Adrenal gland (tissue), 12 donors: ENCODE results near the gene CCDC81. TPM values are rescaled to one million over a fixed set of nuclear protein-coding genes. Genes with fewer than 3 reads are reported as not detected.

Source experiments
- DNase-seq, 7 donors: peaks; one replicate each; pipeline ENCODE4 v3.0.0-alpha.2; 2019 to 2020
- H3K27ac ChIP-seq, 5 donors: fragments of 200-600 bp; sonication (generic) in 4 of 5; 1 replicate in 3 of 5; 2 replicates in 2 of 5; pipeline versions ENCODE4 v1.5.1 to v1.8.0; 2016 to 2020; ENCODE audit warnings: mild to moderate bottlenecking in 1 of 5
- H3K27me3 ChIP-seq: fragments of 200-600 bp; 2 replicates; pipeline ENCODE4 v1.8.0; 2021
- H3K36me3 ChIP-seq, 2 donors: fragments of 200-600 bp; replicated peaks in 1 of 2; 1 replicate in 1 of 2; 2 replicates in 1 of 2; pipeline versions ENCODE4 v1.5.1 to v1.8.0; 2018 to 2022
- H3K4me1 ChIP-seq, 2 donors: fragments of 200-600 bp; replicated peaks in 1 of 2; 1 replicate in 1 of 2; 2 replicates in 1 of 2; pipeline versions ENCODE4 v1.5.1 to v1.8.0; 2018 to 2021
- H3K4me3 ChIP-seq, 4 donors: fragments of 200-600 bp; sonication (generic) in 3 of 4; one replicate each; pipeline ENCODE4 v1.5.1; 2016 to 2018
- H3K9me3 ChIP-seq, 3 donors: fragments of 200-600 bp; sonication (generic) in 1 of 3; replicated peaks in 1 of 3; 1 replicate in 2 of 3; 2 replicates in 1 of 3; pipeline versions ENCODE4 v1.5.1 to v1.8.0; 2016 to 2021
- CTCF ChIP-seq, 6 experiments: fragments of 450-650 bp in 4 of 6; fragments of 200-600 bp in 2 of 6; sonication (generic) in 1 of 6; IDR thresholded peaks; 1 replicate in 5 of 6; 2 replicates in 1 of 6; pipeline versions ENCODE4 v1.5.1 to v1.8.0; 2016 to 2021; ENCODE audit warnings: antibody characterized with exemption in 6 of 6, mild to moderate bottlenecking in 2 of 6, moderate library complexity in 1 of 6
- POLR2A ChIP-seq, 2 donors: fragments of 450-650 bp; IDR thresholded peaks; one replicate each; pipeline ENCODE4 v1.6.1; 2017; ENCODE audit warnings: antibody characterized with exemption in 2 of 2, mild to moderate bottlenecking in 2 of 2, moderate library complexity in 1 of 2
- WGBS, 4 donors: extraction: QIAGEN DNeasy Blood & Tissue Kit in 2 of 4; methylation state at CpG; one replicate each; pipeline versions ENCODE4 v1.1.5 to v1.1.7; 2013 to 2017; 5-methylcytosine and 5-hydroxymethylcytosine counted together
- intact Hi-C, 2 donors: fragments of 100-400 bp; cut with DNase I; formaldehyde crosslinking; loops; one replicate each; pipeline versions ENCODE4 v1.14.1 to v1.15.0; 2022 to 2023
- polyA plus RNA-seq, 3 donors: library from polyadenylated mRNA; stranded (reverse); fragments of 200-250 nt in 2 of 3; fragments of 350-450 nt in 1 of 3; fragmentation: Illumina TruSeq in 1 of 3; extraction: RNeasy Lipid Tissue Mini Kit (QIAGEN cat#74804) in 1 of 3; gene quantifications; one replicate each; pipeline ENCODE4 v1.2.3, GENCODE V29; 2013 to 2014
- total RNA-seq, 9 donors: library from RNA; depleted of rRNA in 4 of 9; stranded (reverse); fragments of >200 nt in 4 of 9; fragments of 120-200 nt in 1 of 9; fragmentation: NEBNext Ultra II Directional in 1 of 9; extraction: Animal tissue kit (Norgen Biotek cat#: 25700) in 1 of 9; gene quantifications; one replicate each; pipeline versions ENCODE4 v1.1.0 to v1.2.4, GENCODE V29; 2013 to 2023
- donor health status: healthy with polysubstance abuse.
- donor health status: Bipolar disorder and iron deficiency.
- donor health status: DM: yes; HTN: yes; CAD: no.
- donor health status: DM: no; HTN: no; CAD: no.
- donor health status: DM: no; HTN: no; CAD: no.
- donor health status: DM: yes; HTN: yes; CAD: no.

The CCDC81 gene
- total and polyA plus RNA-seq, 12 donors: 0.18 to 3.0 (median 0.69) TPM; not detected in 2

- H3K4me3 ChIP-seq: no peak overlapping the region
- no peak overlapping the region for H3K27ac ChIP-seq
- H3K36me3 ChIP-seq: no peaks in the 10 kb centered on the region
- intact Hi-C loops: no loop called here
- H3K4me1 ChIP-seq: peaks cover 0 to 6% of the 10 kb centered on the region in 2 donors
- no peak for TF ChIP-seq CTCF (IDR thresholded peaks at IDR 0.05)
- no peak for TF ChIP-seq POLR2A (IDR thresholded peaks at IDR 0.05)
- DNase-seq: no peak
- WGBS, 4 donors: 87 to 96% (median 88%) methylated on average over 3 to 7 of the region's 7 CpGs
- H3K27me3 ChIP-seq: no peaks in the 10 kb centered on the region
- H3K9me3 ChIP-seq: no peaks in the 10 kb centered on the region
Measured at GRCh38 chr11:86463120-86463519, 88.4 kb downstream of the CCDC81 start.

DNA sequence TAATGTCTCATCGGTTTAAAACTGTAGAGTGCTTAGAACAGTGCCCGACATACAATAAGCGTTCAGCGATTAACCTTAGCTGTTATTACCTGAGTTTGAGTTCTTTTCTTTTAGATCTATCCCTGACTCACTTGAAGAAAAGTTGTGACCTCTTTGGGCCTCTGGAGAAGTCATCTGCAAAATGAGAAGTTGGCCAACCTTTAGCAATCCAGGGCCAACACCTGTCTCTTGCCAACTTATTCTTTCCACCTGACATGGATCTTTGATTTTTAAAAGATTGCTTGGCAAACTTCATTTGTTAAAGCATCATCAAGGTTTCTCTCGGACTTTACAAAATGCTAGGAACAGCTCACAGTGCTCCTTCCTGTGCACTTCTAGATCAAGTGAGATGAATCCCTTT, 89.3 kb downstream of the CCDC81 start:
- TF ChIP-seq CTCF (IDR thresholded peaks at IDR 0.05) (no peak), POLR2A (IDR thresholded peaks at IDR 0.05) (no peak)
- Histone ChIP-seq H3K4me3 (no peak overlapping the region), H3K9me3 (no peaks in the 10 kb centered on the region), H3K4me1 (peaks cover 0 to 6% of the 10 kb centered on the region in 2 donors), H3K36me3 (no peaks in the 10 kb centered on the region), H3K27me3 (no peaks in the 10 kb centered on the region), H3K27ac (no peak overlapping the region)
- intact Hi-C loops: no loop called here
- WGBS, 4 donors: 90 to 98% (median 96%) methylated on average over 5 of the region's 5 CpGs
- no peak for DNase-seq

GRCh38 chr11:86464509-86465221, 90.0 kb downstream of the CCDC81 start:
- intact Hi-C loops: no loop called here

DNA sequence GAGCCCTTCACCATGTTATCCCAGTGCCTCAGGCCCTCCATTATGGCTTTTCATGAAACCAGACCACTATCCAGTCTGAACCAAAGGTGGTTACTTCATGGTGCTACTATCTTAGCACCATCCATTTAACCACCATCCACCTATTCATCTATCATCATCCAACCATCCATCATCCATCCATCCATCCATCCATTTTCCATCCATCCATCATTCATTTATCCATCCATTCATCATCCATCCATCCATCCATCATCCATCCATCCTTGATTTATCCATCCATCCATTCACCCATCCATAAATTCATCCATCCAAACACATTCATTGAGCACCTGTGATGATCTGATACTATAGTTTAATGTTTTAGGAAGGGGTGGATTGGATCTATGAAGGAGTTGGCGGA, 93.5 kb downstream of the CCDC81 start:
- 93 to 100% (median 99%) methylated on average over 1 of the region's 1 CpG for WGBS, 4 donors
- Histone ChIP-seq H3K27me3 (no peaks in the 10 kb centered on the region), H3K27ac (no peak overlapping the region), H3K9me3 (no peaks in the 10 kb centered on the region), H3K4me3 (no peak overlapping the region), H3K36me3 (no peaks in the 10 kb centered on the region), H3K4me1 (no peaks in the 10 kb centered on the region)
- DNase-seq: no peak
- TF ChIP-seq CTCF (IDR thresholded peaks at IDR 0.05): no peak
- intact Hi-C loops: no loop called here

More at GRCh38 chr11:86464509-86465221, 90.0 kb downstream of the CCDC81 start:
- no peak overlapping the region for H3K4me3 ChIP-seq
- H3K27ac ChIP-seq: no peak overlapping the region
- H3K27me3 ChIP-seq: no peaks in the 10 kb centered on the region
- no peak for DNase-seq
- peaks cover 0 to 2% of the 10 kb centered on the region in 2 donors for H3K4me1 ChIP-seq
- 96% methylated on average over 5 of the region's 5 CpGs for WGBS, 4 donors
- H3K36me3 ChIP-seq: no peaks in the 10 kb centered on the region
- no peak for TF ChIP-seq POLR2A (IDR thresholded peaks at IDR 0.05)
- TF ChIP-seq CTCF (IDR thresholded peaks at IDR 0.05): no peak
- no peaks in the 10 kb centered on the region for H3K9me3 ChIP-seq
